ENCODE measurements around the gene CHST8. TPM values are rescaled to one million over a fixed set of nuclear protein-coding genes. Genes with fewer than 3 reads are reported as not detected.

Gene CHST8
- total RNA-seq, 4 donors from 2014 or later: 0.66 TPM; not detected in 3

GRCh38 chr19:33749619-33750175, 127.9 kb downstream of the CHST8 start:
- H3K36me3 ChIP-seq: no peaks in the 10 kb centered on the region
- no peak for DNase-seq (ENCODE audit: extremely low spot score)

GRCh38 chr19:33750587-33751435, 129.1 kb downstream of the CHST8 start:
- no peaks in the 10 kb centered on the region for H3K4me1 ChIP-seq
- no peak for DNase-seq (ENCODE audit: extremely low spot score)
- no peak for TF ChIP-seq POLR2AphosphoS5 (IDR thresholded peaks at IDR 0.05)
- TF ChIP-seq POLR2A (IDR thresholded peaks at IDR 0.05; ENCODE audit: low read depth): no peak
- TF ChIP-seq EP300 (IDR thresholded peaks at IDR 0.05): no peak
- no peak for TF ChIP-seq CTCF (IDR thresholded peaks at IDR 0.05)
- 70% methylated on average over 16 of the region's 18 CpGs for WGBS
- no peak overlapping the region for H3K27ac ChIP-seq (replicated peaks in 1 of 4)
- H3K9me3 ChIP-seq: no peaks in the 10 kb centered on the region
- intact Hi-C loops (cut with DNase I): no loop called here
- peaks cover 0 to 66% (median 2%) of the 10 kb centered on the region in 4 donors for H3K27me3 ChIP-seq
- no peaks in the 10 kb centered on the region for H3K36me3 ChIP-seq
- no peak overlapping the region for H3K4me3 ChIP-seq

More at GRCh38 chr19:33749619-33750175, 127.9 kb downstream of the CHST8 start:
- no peak overlapping the region for H3K4me3 ChIP-seq
- intact Hi-C loops (cut with DNase I): no loop called here
- no peaks in the 10 kb centered on the region for H3K9me3 ChIP-seq
- TF ChIP-seq POLR2A (IDR thresholded peaks at IDR 0.05; ENCODE audit: low read depth) (no peak), EP300 (IDR thresholded peaks at IDR 0.05) (no peak), POLR2AphosphoS5 (IDR thresholded peaks at IDR 0.05) (no peak), CTCF (IDR thresholded peaks at IDR 0.05) (no peak)
- no peaks in the 10 kb centered on the region for H3K4me1 ChIP-seq
- H3K27ac ChIP-seq (replicated peaks in 1 of 4): no peak overlapping the region
- 81% methylated on average over 4 of the region's 12 CpGs for WGBS
- peaks cover 0 to 68% (median 2%) of the 10 kb centered on the region in 4 donors for H3K27me3 ChIP-seq

- WGBS: no CpG with 5 or more reads among the region's 5 CpGs
- no peaks in the 10 kb centered on the region for H3K4me1 ChIP-seq
- H3K4me3 ChIP-seq: no peak overlapping the region
- no peak overlapping the region for H3K27ac ChIP-seq (replicated peaks in 1 of 4)
- no peaks in the 10 kb centered on the region for H3K9me3 ChIP-seq
- intact Hi-C loops (cut with DNase I): no loop called here
- TF ChIP-seq POLR2AphosphoS5 (IDR thresholded peaks at IDR 0.05): no peak
- no peak for TF ChIP-seq POLR2A (IDR thresholded peaks at IDR 0.05; ENCODE audit: low read depth)
- no peak for TF ChIP-seq EP300 (IDR thresholded peaks at IDR 0.05)
- TF ChIP-seq CTCF (IDR thresholded peaks at IDR 0.05): no peak
- no peaks in the 10 kb centered on the region for H3K36me3 ChIP-seq
- DNase-seq (ENCODE audit: extremely low spot score): no peak
- H3K27me3 ChIP-seq: peaks cover 0 to 70% (median 2%) of the 10 kb centered on the region in 4 donors
These were observed 129.7 kb downstream of the CHST8 start for GRCh38 chr19:33751436-33751770.

- no peak for TF ChIP-seq POLR2A (IDR thresholded peaks at IDR 0.05; ENCODE audit: low read depth)
- no peaks in the 10 kb centered on the region for H3K4me1 ChIP-seq
- H3K4me3 ChIP-seq: no peak overlapping the region
- no peak overlapping the region for H3K27ac ChIP-seq (replicated peaks in 1 of 4)
- H3K9me3 ChIP-seq: no peaks in the 10 kb centered on the region
- no peaks in the 10 kb centered on the region for H3K36me3 ChIP-seq
- WGBS: 65% methylated on average over 17 of the region's 27 CpGs
- peaks cover 0 to 67% (median 2%) of the 10 kb centered on the region in 4 donors for H3K27me3 ChIP-seq
- DNase-seq (ENCODE audit: extremely low spot score): no peak
- intact Hi-C loops (cut with DNase I): no loop called here
These were observed 130.5 kb downstream of the CHST8 start for GRCh38 chr19:33752018-33752800.

GRCh38 chr19:33752945-33753344, 131.2 kb downstream of the CHST8 start:
- intact Hi-C loops (cut with DNase I): no loop called here
- Histone ChIP-seq H3K27ac (replicated peaks in 1 of 4) (no peak overlapping the region), H3K27me3 (peaks cover 0 to 60% (median 2%) of the 10 kb centered on the region in 4 donors), H3K4me1 (peaks cover 0 to under 1% (median 0%) of the 10 kb centered on the region in 4 donors), H3K4me3 (no peak overlapping the region), H3K9me3 (no peaks in the 10 kb centered on the region), H3K36me3 (no peaks in the 10 kb centered on the region)
- TF ChIP-seq POLR2AphosphoS5 (IDR thresholded peaks at IDR 0.05) (no peak), CTCF (IDR thresholded peaks at IDR 0.05) (no peak), EP300 (IDR thresholded peaks at IDR 0.05) (no peak), POLR2A (IDR thresholded peaks at IDR 0.05; ENCODE audit: low read depth) (no peak)
- WGBS: 69% methylated on average over 6 of the region's 6 CpGs
- no peak for DNase-seq (ENCODE audit: extremely low spot score)
